Transverse colon (tissue), 4 donors: ENCODE data around the gene ST7L. TPM values are rescaled to one million over a fixed set of nuclear protein-coding genes. Genes with fewer than 3 reads are reported as not detected.

Source experiments
- DNase-seq: peaks from one replicate; pipeline ENCODE4 v3.0.0-alpha.2; 2019
- H3K27ac ChIP-seq, 4 donors: fragments of 200-600 bp; sonication (generic); 2 replicates each; pipeline ENCODE4 v1.5.1; 2016 to 2018; ENCODE audit warnings: inconsistent platforms in 4 of 4
- H3K27me3 ChIP-seq: fragments of 200-600 bp; sonication (generic); 2 replicates; pipeline ENCODE4 v1.5.1; 2017; ENCODE audit warnings: inconsistent platforms
- H3K36me3 ChIP-seq, 4 donors: fragments of 200-600 bp; sonication (generic); 2 replicates each; pipeline ENCODE4 v1.5.1; 2017 to 2019; ENCODE audit warnings: inconsistent platforms in 4 of 4
- H3K4me1 ChIP-seq, 4 donors: fragments of 200-600 bp; sonication (generic); 2 replicates each; pipeline ENCODE4 v1.5.1; 2017 to 2020; ENCODE audit warnings: inconsistent platforms in 4 of 4
- H3K4me3 ChIP-seq, 4 donors: fragments of 200-600 bp; sonication (generic); 1 replicate in 1 of 4; 2 replicates in 3 of 4; pipeline versions ENCODE4 v1.5.1 to v1.6.1; 2017 to 2019; ENCODE audit warnings: inconsistent platforms in 4 of 4
- H3K9me3 ChIP-seq, 2 donors: fragments of 200-600 bp; sonication (generic); 2 replicates each; pipeline ENCODE4 v1.5.1; 2017 to 2019; ENCODE audit warnings: inconsistent platforms in 2 of 2
- CTCF ChIP-seq, 5 experiments: fragments of 200-600 bp in 3 of 5; fragments of 450-650 bp in 2 of 5; sonication (generic) in 3 of 5; IDR thresholded peaks; 1 replicate in 2 of 5; 2 replicates in 3 of 5; pipeline ENCODE4 v1.5.1; 2016 to 2017; ENCODE audit warnings: antibody characterized with exemption in 5 of 5, inconsistent platforms in 3 of 5, mild to moderate bottlenecking in 2 of 5, moderate library complexity in 1 of 5
- EP300 ChIP-seq: sonication (generic); formaldehyde crosslinking; IDR thresholded peaks from one replicate; pipeline ENCODE4 v1.6.1; 2017; ENCODE audit warnings: antibody characterized with exemption, low read depth
- POLR2A ChIP-seq: fragments of 450-650 bp; IDR thresholded peaks from one replicate; pipeline ENCODE4 v1.6.1; 2016; ENCODE audit warnings: antibody characterized with exemption, mild to moderate bottlenecking, moderate library complexity
- POLR2AphosphoS5 ChIP-seq, 3 donors: sonication (generic); formaldehyde crosslinking; IDR thresholded peaks; one replicate each; pipeline ENCODE4 v1.6.1; 2016; ENCODE audit warnings: antibody characterized with exemption in 3 of 3
- whole genome bisulfite sequencing, 2 donors: methylation state at CpG; one replicate each; pipeline ENCODE4 v1.1.5; 2018; ENCODE audit warnings: low coverage in 1 of 2; 5-methylcytosine and 5-hydroxymethylcytosine counted together
- in situ Hi-C, 4 donors: fragments of 200-750 bp; cut with MboI; loops; one replicate each; pipeline versions ENCODE4 v1.15.0 to v1.15.1; 2017; ENCODE audit warnings: low sequenced_read_pairs in 3 of 4, low pct_ligation_motif_present in 1 of 4, low pct_unique_long_range_greater_than_20kb in 1 of 4
- intact Hi-C: fragments of 100-400 bp; cut with DNase I; formaldehyde crosslinking; loops from one replicate; pipeline ENCODE4 v1.15.1; 2023; ENCODE audit warnings: low total_unique reads
- total RNA-seq, 4 donors: library from RNA; depleted of rRNA; stranded (reverse); fragments of >200 nt; gene quantifications; one replicate each; pipeline ENCODE4 v1.1.0, GENCODE V29; 2016

Gene ST7L
- total RNA-seq, 4 donors from 2014 or later = 7.0 to 37.4 (median 24.9) TPM

- no peak for DNase-seq
- H3K36me3 ChIP-seq = no peaks in the 10 kb centered on the region
- no peak for TF ChIP-seq CTCF (IDR thresholded peaks at IDR 0.05)
- TF ChIP-seq EP300 = no peak
- TF ChIP-seq POLR2A = no peak
- H3K9me3 ChIP-seq = no peaks in the 10 kb centered on the region
- 95% methylated on average over 14 of the region's 14 CpGs; no CpG with 5 or more reads in 1 of the 2 donors for WGBS, 2 donors
- H3K4me3 ChIP-seq = no peak overlapping the region
- no peaks in the 10 kb centered on the region for H3K27me3 ChIP-seq
- no peak overlapping the region for H3K27ac ChIP-seq
- peaks cover 0 to 8% (median 3%) of the 10 kb centered on the region in 4 donors for H3K4me1 ChIP-seq
- intact Hi-C loops = no loop called here
- in situ Hi-C loops = loop anchor here in 1 of 4 donors (25.0 kb wide), 1 partner anchor 96 kb away; the partner anchor contains the start of genes CAPZA1 and ST7L
Observed at GRCh38 chr1:112516141-112516540, 102.8 kb downstream of the ST7L start.

GRCh38 chr1:112515311-112516009 lies 103.5 kb downstream of the ST7L start:
- Histone ChIP-seq H3K9me3 (no peaks in the 10 kb centered on the region), H3K4me3 (no peak overlapping the region), H3K36me3 (no peaks in the 10 kb centered on the region), H3K4me1 (peaks cover 0 to 8% (median 3%) of the 10 kb centered on the region in 4 donors), H3K27me3 (peaks cover under 1% of the 10 kb centered on the region), H3K27ac (no peak overlapping the region)
- intact Hi-C loops = no loop called here
- no peak for DNase-seq
- WGBS, 2 donors = 43 to 59% methylated on average over 2 of the region's 2 CpGs
- TF ChIP-seq CTCF (IDR thresholded peaks at IDR 0.05) = no peak
- TF ChIP-seq POLR2AphosphoS5 (IDR thresholded peaks at IDR 0.05) = no peak
- TF ChIP-seq POLR2A = no peak
- TF ChIP-seq EP300 = no peak
- in situ Hi-C loops = loop anchor here in 1 of 4 donors (25.0 kb wide), 1 partner anchor 97 kb away; the partner anchor contains the start of genes CAPZA1 and ST7L

GRCh38 chr1:112514901-112515300 lies 104.0 kb downstream of the ST7L start:
- 93 to 100% methylated on average over 1 to 12 of the region's 12 CpGs for WGBS, 2 donors
- intact Hi-C loops = no loop called here
- no peak for TF ChIP-seq EP300
- no peak for TF ChIP-seq POLR2A
- no peak for TF ChIP-seq POLR2AphosphoS5 (IDR thresholded peaks at IDR 0.05)
- TF ChIP-seq CTCF (IDR thresholded peaks at IDR 0.05) = no peak
- H3K9me3 ChIP-seq = no peaks in the 10 kb centered on the region
- no peak for DNase-seq
- in situ Hi-C loops = loop anchor here in 1 of 4 donors (25.0 kb wide), 1 partner anchor 97 kb away; the partner anchor contains the start of genes CAPZA1 and ST7L
- H3K27ac ChIP-seq = no peak overlapping the region
- H3K4me3 ChIP-seq = no peak overlapping the region
- no peaks in the 10 kb centered on the region for H3K36me3 ChIP-seq
- peaks cover 6% of the 10 kb centered on the region for H3K27me3 ChIP-seq
- H3K4me1 ChIP-seq = peaks cover 0 to 8% (median 3%) of the 10 kb centered on the region in 4 donors

GRCh38 chr1:112513112-112513870 lies 105.7 kb downstream of the ST7L start:
- Histone ChIP-seq H3K4me3 (no peak overlapping the region), H3K36me3 (no peaks in the 10 kb centered on the region), H3K4me1 (peaks cover 2 to 19% (median 14%) of the 10 kb centered on the region in 4 donors), H3K9me3 (no peaks in the 10 kb centered on the region), H3K27ac (peak overlapping the region; percentile 15 to 60 (median 36)), H3K27me3 (peaks cover 22% of the 10 kb centered on the region)
- peak; percentile 12 to 47 (median 17) for TF ChIP-seq POLR2AphosphoS5 (IDR thresholded peaks at IDR 0.05)
- no peak for TF ChIP-seq CTCF (IDR thresholded peaks at IDR 0.05)
- in situ Hi-C loops = loop anchor here in 1 of 4 donors (25.0 kb wide), 1 partner anchor 99 kb away; the partner anchor contains the start of genes CAPZA1 and ST7L
- peak; percentile 33 for DNase-seq
- WGBS, 2 donors = 48 to 67% methylated on average over 7 to 9 of the region's 9 CpGs
- intact Hi-C loops = no loop called here
